Heart right ventricle (tissue), 16 donors: ENCODE results near the gene RAD23B. TPM values are rescaled to one million over a fixed set of nuclear protein-coding genes. Genes with fewer than 3 reads are reported as not detected.

Experiments
- ATAC-seq, 8 donors: fragments of 200-7000 bp; cut with Tn5 transposase; one replicate each; pipeline ENCODE4 v1.9.1; 2020; ENCODE audit warnings: mild to moderate bottlenecking in 8 of 8, moderate library complexity in 8 of 8, moderate number of reproducible peaks in 1 of 8
- DNase-seq, 2 donors: peaks; one replicate each; pipeline ENCODE4 v3.0.0-alpha.2; 2020
- H3K27ac ChIP-seq, 10 donors: fragments of 200-600 bp; sonication (generic) in 2 of 10; one replicate each; pipeline versions ENCODE4 v1.5.0 to v1.8.0; 2020 to 2022; ENCODE audit warnings: mild to moderate bottlenecking in 3 of 10
- H3K27me3 ChIP-seq, 7 donors: fragments of 200-600 bp; one replicate each; pipeline ENCODE4 v1.8.0; 2021 to 2022; ENCODE audit warnings: mild to moderate bottlenecking in 2 of 7
- H3K36me3 ChIP-seq, 9 donors: fragments of 200-600 bp; sonication (generic) in 1 of 9; one replicate each; pipeline versions ENCODE4 v1.5.0 to v1.8.0; 2020 to 2022; ENCODE audit warnings: mild to moderate bottlenecking in 2 of 9
- H3K4me1 ChIP-seq, 9 donors: fragments of 200-600 bp; sonication (generic) in 1 of 9; one replicate each; pipeline versions ENCODE4 v1.5.0 to v1.8.0; 2020 to 2022; ENCODE audit warnings: mild to moderate bottlenecking in 4 of 9
- H3K4me3 ChIP-seq, 10 donors: fragments of 200-600 bp; sonication (generic) in 2 of 10; one replicate each; pipeline versions ENCODE4 v1.5.0 to v1.8.0; 2020 to 2022; ENCODE audit warnings: mild to moderate bottlenecking in 7 of 10, moderate library complexity in 2 of 10
- H3K9me3 ChIP-seq, 11 donors: fragments of 200-600 bp in 10 of 11; sonication (generic) in 2 of 11; one replicate each; pipeline versions ENCODE4 v1.5.0 to v1.8.0; 2013 to 2022; ENCODE audit warnings: mild to moderate bottlenecking in 2 of 11, control low read depth in 1 of 11, moderate library complexity in 1 of 11
- WGBS, 2 donors: extraction: QIAGEN DNeasy Blood & Tissue Kit; methylation state at CpG; one replicate each; pipeline ENCODE4 v1.1.7; 2013; ENCODE audit warnings: inconsistent platforms in 1 of 2; 5-methylcytosine and 5-hydroxymethylcytosine counted together
- intact Hi-C, 10 donors: fragments of 100-400 bp; cut with DNase I; formaldehyde crosslinking; loops; one replicate each; pipeline versions ENCODE4 v1.11.1 to v1.14.2; 2022
- polyA plus RNA-seq, 2 donors: library from polyadenylated mRNA; stranded (reverse); fragments of 200-250 nt; gene quantifications; one replicate each; pipeline ENCODE4 v1.2.3, GENCODE V29; 2013
- total RNA-seq, 10 donors: library from RNA; stranded (reverse); fragmentation: NEBNext Ultra II Directional in 3 of 10; extraction: Animal tissue kit (Norgen Biotek cat#: 25700) in 3 of 10; gene quantifications; one replicate each; pipeline versions ENCODE4 v1.2.1 to v1.2.4, GENCODE V29; 2021 to 2023
- TF ChIP-seq, protein P1 (sequence below), 9 donors: fragments of 200-600 bp; sonication (generic) in 2 of 9; IDR thresholded peaks; one replicate each; pipeline versions ENCODE4 v1.5.0 to v1.8.0; 2021 to 2022; ENCODE audit warnings: antibody characterized with exemption in 9 of 9, mild to moderate bottlenecking in 5 of 9, moderate library complexity in 1 of 9
- donor health status: Arrhythmogenic right ventricular cardiomyopathy.
- donor health status: ischemic (EF 13 %, LVEDD 7.1; RV severe dilation, severe dysfunction).
- donor health status: healthy with polysubstance abuse.
- donor health status: DM: no; HTN: yes; CAD: no.
- donor health status: DM: no; HTN: no; CAD: no.
- donor health status: ischemic (EF 25% LVEDD 6.9; RV normal size, moderate dysfunction).
- donor health status: ischemic (EF 25% LVEDD 5.7; RV mildly dilated, moderate dysfunction).
- donor health status: healthy.
- donor health status: DM: yes; HTN: yes; CAD: no.
- donor health status: Ischemic cardiomyopathy.
- donor health status: ischemic (EF 35%, LVEDD 5.7; RV mildly dilated, moderate dysfunction).
- donor health status: nonischemic (EF 11% LVEDD 7.7; RV severe dilation, severe dysfunction).
- donor health status: DM: yes; HTN: yes; CAD: no.
- donor health status: PGD.
- donor health status: ischemic (EF 29% LVEDD 5.4; RV normal size, mild dysfunction).
- donor health status: nonischemic (EF 23%, LVEDD 6.1; RV moderate dilation, normal function).

RAD23B gene
- total and polyA plus RNA-seq, 12 donors: 41.7 to 122 (median 103) TPM

DNA sequence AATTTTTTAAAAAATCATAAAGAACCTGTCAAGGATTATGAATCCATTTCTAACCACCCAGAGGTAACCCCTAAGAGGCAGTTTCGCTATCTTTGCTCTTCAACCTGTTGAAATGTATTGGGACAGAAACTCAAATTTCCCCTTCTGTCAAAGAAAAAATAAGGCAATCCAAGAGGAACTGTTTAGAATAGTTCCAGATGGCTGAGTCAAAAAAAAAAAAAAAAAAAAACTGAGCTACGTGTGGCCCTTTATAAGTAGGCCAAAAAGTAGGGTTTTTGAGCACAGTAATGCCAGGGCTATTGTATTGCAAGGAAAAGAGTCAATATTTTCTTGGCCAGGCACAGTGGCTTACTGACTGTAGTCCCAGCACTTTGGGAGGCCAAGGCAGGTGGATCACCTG lies 94.9 kb downstream of the RAD23B start:
- Histone ChIP-seq H3K9me3 (peaks cover 0 to 4% (median 0%) of the 10 kb centered on the region in 11 donors), H3K27ac (no peak overlapping the region), H3K27me3 (peaks cover 0 to 3% (median 0%) of the 10 kb centered on the region in 7 donors), H3K36me3 (no peaks in the 10 kb centered on the region), H3K4me3 (no peak overlapping the region), H3K4me1 (peaks cover 0 to 11% (median 0%) of the 10 kb centered on the region in 9 donors)
- intact Hi-C loops: no loop called here
- WGBS, 2 donors: 68 to 75% methylated on average over 2 of the region's 2 CpGs
- TF ChIP-seq, protein P1, sequence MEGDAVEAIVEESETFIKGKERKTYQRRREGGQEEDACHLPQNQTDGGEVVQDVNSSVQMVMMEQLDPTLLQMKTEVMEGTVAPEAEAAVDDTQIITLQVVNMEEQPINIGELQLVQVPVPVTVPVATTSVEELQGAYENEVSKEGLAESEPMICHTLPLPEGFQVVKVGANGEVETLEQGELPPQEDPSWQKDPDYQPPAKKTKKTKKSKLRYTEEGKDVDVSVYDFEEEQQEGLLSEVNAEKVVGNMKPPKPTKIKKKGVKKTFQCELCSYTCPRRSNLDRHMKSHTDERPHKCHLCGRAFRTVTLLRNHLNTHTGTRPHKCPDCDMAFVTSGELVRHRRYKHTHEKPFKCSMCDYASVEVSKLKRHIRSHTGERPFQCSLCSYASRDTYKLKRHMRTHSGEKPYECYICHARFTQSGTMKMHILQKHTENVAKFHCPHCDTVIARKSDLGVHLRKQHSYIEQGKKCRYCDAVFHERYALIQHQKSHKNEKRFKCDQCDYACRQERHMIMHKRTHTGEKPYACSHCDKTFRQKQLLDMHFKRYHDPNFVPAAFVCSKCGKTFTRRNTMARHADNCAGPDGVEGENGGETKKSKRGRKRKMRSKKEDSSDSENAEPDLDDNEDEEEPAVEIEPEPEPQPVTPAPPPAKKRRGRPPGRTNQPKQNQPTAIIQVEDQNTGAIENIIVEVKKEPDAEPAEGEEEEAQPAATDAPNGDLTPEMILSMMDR (IDR thresholded peaks at IDR 0.05): no peak
- no peak for ATAC-seq
- no peak for DNase-seq

Other genes starting within 250 kb of the RAD23B start
- gene KLF4, start 206.5 kb downstream of the RAD23B start, total RNA-seq: 10 to 100 TPM; 16.7 to 62.2 (median 31.0) TPM
- 10 to 100 TPM; 19.1 to 23.2 TPM for gene KLF4, start 206.5 kb downstream of the RAD23B start, polyA plus RNA-seq